ENCODE data around the gene PTGER3. TPM values are rescaled to one million over a fixed set of nuclear protein-coding genes. Genes with fewer than 3 reads are reported as not detected.

Gene PTGER3
- total RNA-seq, 4 donors from 2014 or later, result 5.8 to 20.7 (median 14.5) TPM

- TF ChIP-seq POLR2A (IDR thresholded peaks at IDR 0.05) (no peak), POLR2AphosphoS5 (IDR thresholded peaks at IDR 0.05) (no peak), CTCF (IDR thresholded peaks at IDR 0.05) (no peak), EP300 (IDR thresholded peaks at IDR 0.05) (no peak)
- peaks cover 30% of the 10 kb centered on the region for H3K27me3 ChIP-seq
- no peaks in the 10 kb centered on the region for H3K9me3 ChIP-seq
- no peak overlapping the region for H3K27ac ChIP-seq
- WGBS, 2 donors (ENCODE audit: low coverage in 1 of 2), result 80 to 87% methylated on average over 1 of the region's 1 CpG
- H3K36me3 ChIP-seq, result no peaks in the 10 kb centered on the region
- peaks cover 0 to 31% (median 0%) of the 10 kb centered on the region in 3 donors for H3K4me1 ChIP-seq
- ATAC-seq, result no peak
- H3K4me3 ChIP-seq, result no peak overlapping the region
These were observed 2.8 kb downstream of the PTGER3 start for GRCh38 chr1:71044833-71045232.

GRCh38 chr1:71043065-71043464, 4.6 kb downstream of the PTGER3 start:
- H3K36me3 ChIP-seq, result no peaks in the 10 kb centered on the region
- peaks cover 26% of the 10 kb centered on the region for H3K27me3 ChIP-seq
- H3K4me1 ChIP-seq, result peaks cover 0 to 27% (median 0%) of the 10 kb centered on the region in 3 donors
- TF ChIP-seq POLR2AphosphoS5 (IDR thresholded peaks at IDR 0.05), result no peak
- no peak for TF ChIP-seq POLR2A (IDR thresholded peaks at IDR 0.05)
- TF ChIP-seq CTCF (IDR thresholded peaks at IDR 0.05), result no peak
- TF ChIP-seq EP300 (IDR thresholded peaks at IDR 0.05), result no peak
- peak overlapping the region in 1 of 4 donors; percentile 26 for H3K27ac ChIP-seq
- H3K4me3 ChIP-seq, result no peak overlapping the region
- no peaks in the 10 kb centered on the region for H3K9me3 ChIP-seq
- no peak for ATAC-seq

- H3K4me1 ChIP-seq, result peaks cover 0 to 15% (median 0%) of the 10 kb centered on the region in 3 donors
These were observed 5.8 kb downstream of the PTGER3 start for GRCh38 chr1:71041806-71042205.

GRCh38 chr1:71039661-71040262, 7.9 kb downstream of the PTGER3 start:
- Histone ChIP-seq H3K27me3 (peaks cover 7% of the 10 kb centered on the region), H3K27ac (no peak overlapping the region), H3K4me1 (peaks cover 0 to 10% (median 0%) of the 10 kb centered on the region in 3 donors), H3K4me3 (no peak overlapping the region), H3K36me3 (no peaks in the 10 kb centered on the region), H3K9me3 (no peaks in the 10 kb centered on the region)
- TF ChIP-seq POLR2A (IDR thresholded peaks at IDR 0.05), result no peak
- TF ChIP-seq EP300 (IDR thresholded peaks at IDR 0.05), result no peak
- no peak for TF ChIP-seq CTCF (IDR thresholded peaks at IDR 0.05)
- TF ChIP-seq POLR2AphosphoS5 (IDR thresholded peaks at IDR 0.05), result no peak
- ATAC-seq, result no peak

More at GRCh38 chr1:71041806-71042205, 5.8 kb downstream of the PTGER3 start:
- WGBS, 2 donors (ENCODE audit: low coverage in 1 of 2), result 28 to 34% methylated on average over 2 of the region's 2 CpGs
- H3K27ac ChIP-seq, result peak overlapping the region in 2 of 4 donors; percentile 21 to 26
- no peaks in the 10 kb centered on the region for H3K36me3 ChIP-seq
- no peak for TF ChIP-seq CTCF (IDR thresholded peaks at IDR 0.05)
- TF ChIP-seq EP300 (IDR thresholded peaks at IDR 0.05), result no peak
- no peak for TF ChIP-seq POLR2AphosphoS5 (IDR thresholded peaks at IDR 0.05)
- no peak for TF ChIP-seq POLR2A (IDR thresholded peaks at IDR 0.05)
- H3K4me3 ChIP-seq, result no peak overlapping the region
- peaks cover 14% of the 10 kb centered on the region for H3K27me3 ChIP-seq
- H3K9me3 ChIP-seq, result no peaks in the 10 kb centered on the region
- ATAC-seq, result no peak

GRCh38 chr1:71038942-71039341, 8.7 kb downstream of the PTGER3 start:
- 82 to 100% methylated on average over 1 to 2 of the region's 2 CpGs for WGBS, 2 donors (ENCODE audit: low coverage in 1 of 2)
- H3K27me3 ChIP-seq, result peaks cover 4% of the 10 kb centered on the region
- no peak for ATAC-seq
- peaks cover 0 to 10% (median 0%) of the 10 kb centered on the region in 3 donors for H3K4me1 ChIP-seq
- TF ChIP-seq POLR2A (IDR thresholded peaks at IDR 0.05), result no peak
- H3K36me3 ChIP-seq, result no peaks in the 10 kb centered on the region
- H3K4me3 ChIP-seq, result no peak overlapping the region
- H3K27ac ChIP-seq, result no peak overlapping the region
- no peaks in the 10 kb centered on the region for H3K9me3 ChIP-seq

Data from gastroesophageal sphincter (tissue), 4 donors.